T-helper 9 cell (primary cell): ENCODE data around the gene FAM181A.

Experiments used
- DNase-seq: peaks from one replicate; pipeline ENCODE4 v3.0.0-alpha.2; 2020
- total RNA-seq, 2 donors: gene quantifications; one replicate each; lab custom pipeline; 2026; lab: John Stamatoyannopoulos, UW

The FAM181A gene
- total RNA-seq, result 0 to 0.07 reads per million in 2 donors

DNA sequence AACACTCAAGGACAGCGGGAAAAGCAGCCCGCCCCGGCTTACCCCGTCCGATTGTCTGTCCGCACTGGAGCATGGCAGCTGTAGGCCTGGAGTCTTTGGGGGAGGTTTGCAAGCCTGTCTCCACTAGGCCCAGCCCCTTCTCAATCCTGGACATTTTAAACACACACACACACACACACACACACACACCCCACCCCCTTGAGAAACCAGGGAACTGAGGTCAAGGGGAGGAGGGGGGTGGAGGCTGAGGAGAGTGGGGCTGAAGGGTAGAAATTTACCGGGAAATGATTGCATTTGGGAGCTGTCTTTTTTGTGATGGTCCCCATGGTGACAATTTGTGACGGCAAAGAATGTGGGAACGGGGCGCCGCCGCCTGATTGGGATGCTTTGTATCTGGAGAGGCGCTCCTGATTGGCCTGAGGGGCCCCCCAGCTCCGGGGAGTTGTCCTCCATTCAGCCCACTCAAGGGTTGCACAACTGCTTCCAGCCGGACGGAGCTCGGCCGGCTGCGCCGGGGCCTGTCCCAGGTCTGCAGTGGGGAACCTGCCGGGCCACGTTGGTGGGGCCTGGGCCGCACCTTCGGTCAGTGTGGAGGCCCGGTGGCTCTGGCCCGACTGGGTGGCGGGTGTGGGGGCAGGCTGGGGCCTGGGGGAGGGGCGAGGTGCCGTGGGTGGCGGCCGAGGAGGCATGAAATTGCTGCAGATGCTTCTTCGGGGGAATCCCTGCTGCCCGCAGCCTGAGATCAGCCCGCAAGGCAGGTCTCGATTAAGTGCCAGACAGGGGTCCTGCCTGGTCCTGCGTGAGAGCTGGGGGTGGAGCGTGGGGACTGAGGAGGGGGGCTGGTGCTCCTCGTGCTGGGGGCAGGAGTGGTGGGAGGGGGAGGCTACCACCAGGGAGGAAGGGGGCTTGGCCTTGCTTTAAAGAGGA is at the start of gene FAM181A:
Gene FAM181A (plus strand): TSS at position 472 of the 927 bp plus-strand sequence. CDS start 942 bp downstream, outside the sequence.
- no peak for DNase-seq

- no peak for DNase-seq
Observed at GRCh38 chr14:93878212-93878611, 48.9 kb upstream of the FAM181A start.

- no peak for DNase-seq
Observed at GRCh38 chr14:93878871-93879270, 48.3 kb upstream of the FAM181A start.

GRCh38 chr14:93879362-93879983 is 47.7 kb upstream of the FAM181A start:
- no peak for DNase-seq

DNA sequence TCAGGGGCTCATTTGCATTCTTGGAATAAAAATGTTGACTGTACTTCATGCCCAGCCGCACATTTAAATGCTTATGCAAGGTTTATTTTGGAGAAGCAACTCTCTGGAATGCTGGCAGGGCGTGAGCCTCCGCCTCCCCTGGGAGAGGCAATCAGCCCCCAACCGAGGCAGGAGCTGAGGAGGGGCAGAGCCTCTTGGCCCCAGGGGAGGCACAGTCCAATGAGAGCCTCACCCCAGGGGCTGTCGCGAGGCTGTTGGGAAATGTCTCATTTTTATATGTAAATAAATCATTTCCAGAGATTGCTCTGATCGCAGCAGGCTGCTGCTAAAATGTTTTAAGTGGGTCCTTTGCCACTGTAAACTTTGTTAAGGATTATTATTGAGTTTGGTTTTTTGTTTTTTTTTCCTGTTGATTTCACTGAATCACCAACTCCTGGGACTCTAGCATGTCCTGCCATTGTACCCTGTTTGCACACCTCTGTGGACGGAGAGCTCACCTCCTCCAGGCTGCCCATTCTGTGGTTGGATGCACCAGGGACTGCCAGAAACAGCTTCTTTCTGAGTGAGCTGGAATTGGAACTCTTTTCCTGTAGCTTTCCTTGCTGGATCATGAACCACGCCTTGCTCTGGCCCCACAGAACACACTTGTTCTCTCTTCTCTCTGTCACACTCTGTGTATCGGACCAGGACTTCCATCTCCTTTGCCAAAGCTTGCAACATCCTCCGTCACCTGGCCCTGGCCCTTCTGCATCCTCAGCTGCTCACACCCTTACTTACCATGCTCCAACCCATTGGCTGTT is 46.9 kb upstream of the FAM181A start:
- DNase-seq, result no peak

DNA sequence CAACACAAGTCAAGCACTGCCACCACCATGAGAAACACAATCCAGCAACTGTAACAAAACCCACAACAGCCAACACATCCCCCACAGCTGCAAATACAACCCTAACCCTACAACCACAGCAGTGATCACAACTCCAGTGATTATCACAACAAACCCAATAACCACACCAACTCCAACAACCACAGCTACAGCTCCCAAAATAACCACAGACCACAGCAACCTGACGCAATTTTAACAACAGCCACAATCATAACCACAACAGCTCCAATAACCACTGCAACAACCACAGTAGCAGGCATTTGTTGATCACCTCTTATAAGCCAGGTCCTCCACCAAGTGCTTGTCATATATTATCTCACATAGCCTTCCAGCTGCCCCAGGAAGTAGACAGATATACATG is 42.2 kb upstream of the FAM181A start:
- no peak for DNase-seq

DNA sequence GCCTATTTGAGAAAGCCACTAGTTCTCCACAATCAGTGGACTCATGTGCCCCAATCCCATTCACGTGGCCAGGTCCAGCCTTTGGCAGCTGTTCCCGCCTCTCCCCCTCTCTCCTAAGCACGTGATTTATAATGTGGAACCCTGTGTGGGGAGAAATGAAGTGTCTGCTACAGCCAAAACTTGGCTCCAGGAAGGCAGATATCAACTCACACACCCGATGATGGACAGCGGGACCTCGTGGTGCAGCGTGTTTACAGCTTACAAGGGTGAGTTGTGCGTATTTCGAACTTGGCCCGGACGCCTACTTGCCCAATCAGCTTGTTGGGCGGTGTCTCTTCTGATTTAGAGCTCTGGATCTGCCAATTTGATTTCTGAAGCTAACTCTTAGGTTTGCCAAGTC is 38.1 kb upstream of the FAM181A start:
- DNase-seq, result no peak

GRCh38 chr14:93889739-93890483 is 37.2 kb upstream of the FAM181A start:
- no peak for DNase-seq

GRCh38 chr14:93891756-93892504 is 35.2 kb upstream of the FAM181A start:
- DNase-seq, result no peak

DNA sequence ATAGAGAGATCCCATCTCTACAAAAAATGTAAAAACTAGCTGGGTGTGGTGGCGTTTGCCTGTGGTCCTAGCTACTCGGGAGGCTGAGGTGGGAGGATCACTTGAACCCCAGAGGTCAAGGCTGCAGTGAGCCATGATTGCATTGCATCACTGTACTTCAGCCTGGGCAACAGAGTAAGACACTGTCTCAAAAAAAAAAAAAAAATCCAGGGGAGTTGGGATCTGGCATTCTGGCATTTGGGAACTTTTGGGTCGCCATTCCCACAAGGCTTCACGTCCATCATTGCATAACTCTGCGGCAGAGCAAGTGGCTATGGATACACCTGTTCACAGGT is 34.7 kb upstream of the FAM181A start:
- DNase-seq, result no peak

DNA sequence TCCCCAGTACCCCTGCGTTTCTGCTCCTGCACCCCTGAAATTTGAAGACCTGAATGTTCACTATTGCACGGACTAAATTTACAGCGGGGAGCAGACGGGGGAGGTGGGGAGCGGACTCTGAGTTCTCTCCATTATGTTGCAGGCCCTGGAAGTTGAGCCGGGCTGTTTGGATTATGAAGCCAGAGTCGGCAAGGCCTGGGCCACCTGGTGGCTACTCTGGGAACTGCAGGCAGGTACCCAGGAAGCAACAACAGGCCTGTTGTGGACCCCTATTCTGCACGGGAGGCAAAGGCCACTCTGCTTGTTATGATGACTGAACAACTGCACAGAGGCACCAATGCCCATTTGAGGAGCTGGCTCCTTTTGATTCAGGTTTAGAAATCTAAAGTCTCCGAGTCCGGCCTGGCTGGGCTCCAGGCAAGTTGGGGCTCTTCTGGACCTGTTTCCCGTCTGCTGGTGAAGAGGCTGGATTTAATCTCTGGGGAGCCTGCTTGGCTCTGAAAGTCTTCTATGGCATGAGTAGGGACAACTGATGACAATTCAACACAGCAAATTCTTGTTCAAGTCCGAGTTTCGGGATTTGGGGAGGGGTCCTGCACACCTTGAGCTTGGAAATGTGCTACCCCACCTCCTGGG is 34.1 kb upstream of the FAM181A start:
- DNase-seq, result peak; percentile 67

DNA sequence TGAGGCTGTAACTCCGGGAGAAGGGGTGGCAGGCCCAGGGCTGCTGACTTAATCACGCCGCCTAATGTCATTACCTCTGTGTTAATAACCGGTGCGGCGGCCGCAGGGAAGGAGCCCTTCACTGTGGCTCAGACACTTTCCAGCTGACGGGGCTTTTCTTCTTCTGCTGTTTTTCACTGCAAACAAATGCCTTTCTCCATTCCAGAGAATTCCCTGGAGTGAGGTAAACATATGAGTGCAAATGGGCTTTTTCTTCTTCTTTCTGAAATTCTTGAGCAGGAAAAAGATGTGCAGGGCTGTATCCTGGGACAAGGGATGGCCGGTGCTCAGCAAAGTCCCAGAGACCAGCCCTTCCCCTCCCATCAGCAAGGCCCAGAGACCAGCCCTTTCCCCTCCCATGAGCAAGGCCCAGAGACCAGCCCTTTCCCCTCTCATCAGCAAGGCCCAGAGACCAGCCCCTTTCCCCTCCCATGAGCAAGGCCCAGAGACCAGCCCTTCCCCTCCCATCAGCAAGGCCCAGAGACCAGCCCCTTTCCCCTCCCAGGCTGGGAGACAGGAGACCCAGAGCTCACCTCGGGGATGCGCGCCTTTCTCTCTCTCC is 33.4 kb upstream of the FAM181A start:
- DNase-seq, result no peak

DNA sequence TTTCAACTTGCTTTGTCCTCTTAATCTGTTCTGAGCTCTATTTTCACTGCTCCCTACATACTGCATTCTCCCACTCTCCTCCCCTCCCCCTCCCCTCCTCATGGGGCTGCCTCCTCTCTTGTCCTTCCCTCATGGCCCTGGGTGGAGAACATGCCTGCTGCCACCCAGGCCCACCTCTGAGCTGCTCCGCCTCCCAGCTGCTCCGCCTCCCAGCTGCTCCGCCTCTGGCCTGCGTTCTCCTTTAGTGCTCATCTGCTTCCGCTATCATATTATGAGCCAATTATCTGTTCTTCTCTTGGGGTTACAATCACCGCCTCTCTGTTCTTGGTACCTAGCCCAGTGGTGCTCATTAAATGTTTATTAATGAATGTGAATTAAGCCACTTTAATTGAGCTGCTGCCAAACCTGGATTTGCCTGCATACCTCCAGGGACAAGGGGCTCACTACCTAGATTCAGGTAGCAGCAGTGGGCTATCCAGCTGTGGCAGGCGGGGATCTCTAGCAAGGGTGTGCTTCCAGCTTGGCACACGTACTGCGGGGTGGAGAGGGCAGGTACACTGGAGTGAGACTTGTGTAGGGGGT is 32.0 kb upstream of the FAM181A start:
- DNase-seq, result no peak

DNA sequence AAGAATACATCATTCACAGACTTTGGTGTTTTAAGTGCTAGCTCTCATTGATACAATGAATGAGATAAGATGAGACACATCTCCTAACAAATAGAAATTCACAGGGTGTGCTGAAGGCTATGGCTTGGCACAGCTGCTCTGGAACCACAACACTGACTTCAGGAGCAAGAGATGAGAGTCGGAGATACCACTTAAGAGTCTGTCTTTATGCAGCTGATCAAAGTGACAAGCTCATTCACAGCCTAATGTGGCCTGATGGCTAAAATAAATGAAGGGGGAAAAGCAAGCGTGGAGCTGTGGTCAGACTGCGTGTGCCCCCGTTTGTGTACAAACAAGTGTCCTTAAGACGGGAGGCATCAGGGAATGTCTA is 29.7 kb upstream of the FAM181A start:
- DNase-seq, result no peak

GRCh38 chr14:93898081-93898611 is 29.0 kb upstream of the FAM181A start:
- no peak for DNase-seq

DNA sequence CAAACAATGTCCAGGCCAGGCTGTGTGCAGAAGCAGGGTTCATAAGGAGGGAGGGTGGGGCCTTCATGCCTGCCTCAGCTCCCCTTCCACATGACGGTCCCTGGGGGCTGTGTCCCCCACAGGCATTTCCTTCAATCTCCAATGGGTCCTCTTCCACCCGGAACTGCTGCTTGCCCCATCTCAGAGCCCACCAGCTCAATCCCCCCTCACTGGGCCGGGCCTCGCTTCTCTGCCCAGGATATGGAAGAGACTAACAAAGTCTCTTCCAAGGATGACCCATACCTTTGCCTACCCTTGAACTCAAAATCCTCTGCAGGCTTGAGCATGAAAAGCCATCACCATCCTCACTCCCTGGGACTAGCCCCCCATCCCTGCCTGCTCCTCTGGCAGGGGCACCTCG is 28.4 kb upstream of the FAM181A start:
- no peak for DNase-seq

DNA sequence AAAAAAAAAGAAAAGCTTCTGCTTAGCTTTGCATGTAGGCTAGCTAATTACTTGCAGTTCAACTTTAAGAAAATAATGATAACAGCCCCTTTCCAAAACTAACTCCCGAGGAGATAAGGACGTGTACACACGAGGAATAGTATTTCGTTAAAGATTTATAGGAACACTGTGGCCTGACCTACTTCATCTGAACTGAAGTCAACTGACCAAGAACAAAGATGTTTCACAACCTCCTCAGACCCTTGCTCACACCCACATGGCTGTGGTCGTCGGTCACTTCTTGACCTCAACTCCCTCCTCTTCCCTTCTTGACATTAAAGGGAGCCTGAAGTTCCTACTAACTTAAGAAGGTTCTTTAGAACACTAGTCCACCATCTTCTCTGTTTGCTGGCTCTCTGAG is 25.3 kb upstream of the FAM181A start:
- no peak for DNase-seq

GRCh38 chr14:93902619-93903307 is 24.4 kb upstream of the FAM181A start:
- DNase-seq, result no peak

- no peak for DNase-seq
Observed at GRCh38 chr14:93903342-93904184, 23.6 kb upstream of the FAM181A start.
